Endodermal cell (in vitro differentiated cells): ENCODE measurements around the gene CDH23. TPM values are rescaled to one million over a fixed set of nuclear protein-coding genes. Genes with fewer than 3 reads are reported as not detected.
A peak's percentile ranks its signal among the peaks of the same experiment; 100 is the strongest.

Experiments used
- DNase-seq: peaks from one replicate; pipeline ENCODE4 v3.0.0-alpha.2; 2017
- H3K27ac ChIP-seq: 2 replicates; pipeline ENCODE4 v1.5.1; 2013; ENCODE audit warnings: mild to moderate bottlenecking, low read depth, low read length, moderate library complexity
- H3K27me3 ChIP-seq: 2 replicates; pipeline ENCODE4 v1.6.1; 2013; ENCODE audit warnings: mild to moderate bottlenecking, low read length, moderate library complexity; ENCODE audit not compliant: insufficient read depth, control insufficient read depth, poor library complexity, severe bottlenecking
- H3K36me3 ChIP-seq: 2 replicates; pipeline ENCODE4 v1.7.0; 2013; ENCODE audit warnings: mild to moderate bottlenecking, low read length, moderate library complexity; ENCODE audit not compliant: control insufficient read depth, insufficient read depth
- H3K4me1 ChIP-seq: one replicate; pipeline ENCODE4 v1.7.0; 2013; ENCODE audit warnings: low read length; ENCODE audit not compliant: control insufficient read depth, insufficient read depth
- H3K4me3 ChIP-seq: 2 replicates; pipeline ENCODE4 v1.5.1; 2013; ENCODE audit warnings: mild to moderate bottlenecking, low read length, moderate library complexity
- H3K9ac ChIP-seq: 2 replicates; pipeline ENCODE4 v1.6.1; 2013; ENCODE audit warnings: mild to moderate bottlenecking, low read length, moderate library complexity; ENCODE audit not compliant: poor library complexity, severe bottlenecking; ENCODE audit errors: extremely low read depth
- H3K9me3 ChIP-seq: 2 replicates; pipeline ENCODE4 v1.6.1; 2013; ENCODE audit warnings: mild to moderate bottlenecking, low read length, moderate library complexity; ENCODE audit not compliant: control insufficient read depth
- H3K27ac Mint-ChIP-seq: 2 replicates; pipeline ENCODE4 v1.8.0; 2020; ENCODE audit warnings: mixed read lengths
- H3K27me3 Mint-ChIP-seq: 2 replicates; pipeline ENCODE4 v1.8.0; 2021; ENCODE audit warnings: mild to moderate bottlenecking, mixed read lengths; ENCODE audit not compliant: insufficient read depth
- H3K36me3 Mint-ChIP-seq: 2 replicates; pipeline ENCODE4 v1.8.0; 2020; ENCODE audit warnings: low read depth, mixed read lengths
- H3K4me1 Mint-ChIP-seq: 2 replicates; pipeline ENCODE4 v1.8.0; 2020; ENCODE audit warnings: mixed read lengths
- H3K4me3 Mint-ChIP-seq: 2 replicates; pipeline ENCODE4 v1.8.0; 2020; ENCODE audit warnings: mild to moderate bottlenecking, moderate library complexity, mixed read lengths
- H3K9me3 Mint-ChIP-seq: 2 replicates; pipeline ENCODE4 v1.8.0; 2020; ENCODE audit warnings: mild to moderate bottlenecking, mixed read lengths
- CTCF ChIP-seq: fragments of 200-600 bp; sonication (generic); conservative IDR thresholded peaks from 2 replicates; pipeline ENCODE4 v1.5.0; 2021; ENCODE audit warnings: antibody characterized with exemption, mild to moderate bottlenecking
- WGBS, 2 experiments: methylation state at CpG; one replicate each; pipeline versions ENCODE4 v1.1.5 to v1.1.7; 2013; ENCODE audit warnings: missing lambda C conversion rate in 2 of 2, mixed read lengths in 1 of 2; ENCODE audit not compliant: insufficient coverage in 1 of 2, insufficient read length in 1 of 2; 5-methylcytosine and 5-hydroxymethylcytosine counted together
- total RNA-seq, 2 donors: library from RNA; stranded (reverse); fragmentation: NEBNext Ultra II Directional in 1 of 2; extraction: Animal tissue kit (Norgen Biotek cat#: 25700) in 1 of 2; gene quantifications; 2 replicates in 1 of 2; 3 replicates in 1 of 2; pipeline ENCODE4 v1.2.1, GENCODE V29; 2021

CDH23 gene
- total RNA-seq, 2 donors from 2014 or later = 2.1 to 4.2 TPM

GRCh38 chr10:71613261-71613777 is 216.6 kb downstream of the CDH23 start:
- Histone ChIP-seq H3K4me3 (no peak overlapping the region), H3K36me3 (no peaks in the 10 kb centered on the region)
- H3K27ac Mint-ChIP-seq = no peak overlapping the region

GRCh38 chr10:71613877-71614276 is 217.2 kb downstream of the CDH23 start:
- H3K36me3 Mint-ChIP-seq = no peaks in the 10 kb centered on the region
- WGBS, 2 experiments = 86 to 94% methylated on average over 3 to 4 of the region's 4 CpGs
- Histone ChIP-seq H3K9ac (no peak overlapping the region), H3K27me3 (no peaks in the 10 kb centered on the region), H3K4me3 (no peak overlapping the region), H3K27ac (no peak overlapping the region), H3K9me3 (no peaks in the 10 kb centered on the region), H3K36me3 (no peaks in the 10 kb centered on the region), H3K4me1 (peaks cover 3% of the 10 kb centered on the region)
- H3K4me1 Mint-ChIP-seq = peaks cover 16% of the 10 kb centered on the region
- TF ChIP-seq CTCF = no peak
- peaks cover 10% of the 10 kb centered on the region for H3K9me3 Mint-ChIP-seq
- DNase-seq = no peak
- H3K4me3 Mint-ChIP-seq = no peak overlapping the region
- H3K27me3 Mint-ChIP-seq = peaks cover 1% of the 10 kb centered on the region
- no peak overlapping the region for H3K27ac Mint-ChIP-seq

More at GRCh38 chr10:71613261-71613777, 216.6 kb downstream of the CDH23 start:
- no peaks in the 10 kb centered on the region for H3K36me3 Mint-ChIP-seq
- 60 to 89% methylated on average over 1 to 2 of the region's 2 CpGs for WGBS, 2 experiments
- Histone ChIP-seq H3K4me1 (peaks cover 3% of the 10 kb centered on the region), H3K27me3 (no peaks in the 10 kb centered on the region), H3K9me3 (no peaks in the 10 kb centered on the region), H3K9ac (no peak overlapping the region), H3K27ac (no peak overlapping the region)
- no peak overlapping the region for H3K4me3 Mint-ChIP-seq
- H3K4me1 Mint-ChIP-seq = peaks cover 21% of the 10 kb centered on the region
- no peak for TF ChIP-seq CTCF
- H3K27me3 Mint-ChIP-seq = peaks cover 1% of the 10 kb centered on the region
- DNase-seq = peak; percentile 64
- H3K9me3 Mint-ChIP-seq = peaks cover 10% of the 10 kb centered on the region

- Mint-ChIP-seq H3K4me1 (peaks cover 8% of the 10 kb centered on the region), H3K27me3 (peaks cover 1% of the 10 kb centered on the region), H3K27ac (no peak overlapping the region), H3K4me3 (no peak overlapping the region), H3K9me3 (peaks cover 10% of the 10 kb centered on the region), H3K36me3 (no peaks in the 10 kb centered on the region)
- WGBS, 2 experiments = 92 to 100% methylated on average over 3 to 4 of the region's 5 CpGs
- no peaks in the 10 kb centered on the region for H3K27me3 ChIP-seq
- H3K4me3 ChIP-seq = no peak overlapping the region
- no peak overlapping the region for H3K27ac ChIP-seq
- no peak overlapping the region for H3K9ac ChIP-seq
- H3K4me1 ChIP-seq = peaks cover 3% of the 10 kb centered on the region
- H3K9me3 ChIP-seq = no peaks in the 10 kb centered on the region
- H3K36me3 ChIP-seq = no peaks in the 10 kb centered on the region
- DNase-seq = no peak
- TF ChIP-seq CTCF = no peak
Observed at GRCh38 chr10:71614946-71615345, 218.2 kb downstream of the CDH23 start.
